ENCODE measurements around the gene CC2D1B. TPM values are rescaled to one million over a fixed set of nuclear protein-coding genes. Genes with fewer than 3 reads are reported as not detected.

Gene CC2D1B
- total RNA-seq, 1 experiment from 2014 or later: 24.3 TPM

GRCh38 chr1:52402860-52403240 lies 36.8 kb upstream of the CC2D1B start:
- no peak overlapping the region for H4K91ac ChIP-seq (ENCODE audit: insufficient read length, low read depth, low read length)
- no peak for TF ChIP-seq CTCF (conservative IDR thresholded peaks at IDR 0.05)
- H3K4me1 ChIP-seq (ENCODE audit: insufficient read depth, low read length): no peaks in the 10 kb centered on the region
- no peak overlapping the region for H2BK12ac ChIP-seq (ENCODE audit: insufficient read length, low read depth, low read length)
- H3K9me3 Mint-ChIP-seq: no peaks in the 10 kb centered on the region; a peak in 1 of 5 replicates
- no peaks in the 10 kb centered on the region for H3K27me3 ChIP-seq (ENCODE audit: insufficient read depth, low read length)
- peak overlapping the region in 1 of 3 experiments; percentile 44; a peak in 2 of 7 replicates for H3K27ac Mint-ChIP-seq
- peak overlapping the region; percentile 96 for H3K4me2 ChIP-seq (ENCODE audit: insufficient read depth, insufficient read length, low read length)
- H2BK15ac ChIP-seq (ENCODE audit: low read depth, low read length): no peak overlapping the region
- H3K23me2 ChIP-seq (ENCODE audit: insufficient read length, low read depth, low read length, poor library complexity, severe bottlenecking): peaks cover 5% of the 10 kb centered on the region
- no peak overlapping the region for H3K56ac ChIP-seq (ENCODE audit: insufficient read length, low read depth, low read length)
- peaks cover 21 to 23% of the 10 kb centered on the region in 2 experiments for H3K4me1 Mint-ChIP-seq
- H3T11ph ChIP-seq (ENCODE audit: low read length): no peak overlapping the region
- peaks cover 2% of the 10 kb centered on the region for H3K79me1 ChIP-seq (ENCODE audit: insufficient read depth, low read depth, low read length, poor library complexity, severe bottlenecking)
- peaks cover 35 to 64% (median 50%) of the 10 kb centered on the region in 3 experiments for H3K36me3 Mint-ChIP-seq (ENCODE audit: insufficient read depth in 1 of 3, low read depth in 3 of 3)
- no peaks in the 10 kb centered on the region for H3K27me3 Mint-ChIP-seq (ENCODE audit: low read depth)
- no peak overlapping the region for H2AK5ac ChIP-seq (ENCODE audit: insufficient read length, low read length)
- H3K4me3 Mint-ChIP-seq: peak overlapping the region; percentile 100
- H3K27ac ChIP-seq (ENCODE audit: insufficient read length, low read depth, low read length): no peak overlapping the region
- WGBS (ENCODE audit: extremely low coverage, insufficient read length, low lambda C conversion rate): no CpG with 5 or more reads among the region's 3 CpGs
- no peak for DNase-seq
- H4K8ac ChIP-seq (replicated peaks; ENCODE audit: insufficient read length, low read depth, low read length): no peak overlapping the region
- H3K79me2 ChIP-seq (ENCODE audit: insufficient read depth, low read length): peaks cover 15% of the 10 kb centered on the region; the same call in 1 of the 2 replicates
- no peak overlapping the region for H3K23ac ChIP-seq (ENCODE audit: insufficient read length, low read depth, low read length)
- no peak overlapping the region for H4K5ac ChIP-seq (ENCODE audit: insufficient read length, low read depth, low read length)
- H2AFZ ChIP-seq (ENCODE audit: low read length): no peak overlapping the region
- H2BK20ac ChIP-seq (ENCODE audit: low read depth, low read length, poor library complexity, severe bottlenecking): no peak overlapping the region
- H3K14ac ChIP-seq (ENCODE audit: insufficient read depth, low read length): no peak overlapping the region
- H3K18ac ChIP-seq (ENCODE audit: insufficient read length, low read depth, low read length): no peak overlapping the region
- H4K20me1 ChIP-seq (ENCODE audit: control insufficient read depth, insufficient read depth, insufficient read length): no peaks in the 10 kb centered on the region
- H3K9me3 ChIP-seq (ENCODE audit: control insufficient read depth, low read depth, low read length): no peaks in the 10 kb centered on the region
- H3K4ac ChIP-seq (ENCODE audit: low read depth, low read length): no peak overlapping the region
- H2BK5ac ChIP-seq (ENCODE audit: insufficient read length, low read length): no peak overlapping the region
- peak overlapping the region; percentile 20 for H3K9ac ChIP-seq (ENCODE audit: extremely low read depth, insufficient read length, low read length)
- no peak overlapping the region for H2BK120ac ChIP-seq (ENCODE audit: low read depth, low read length, poor library complexity, severe bottlenecking)

All from H9 (cell line).